IMR-90 (cell line): Measurements from ENCODE around the gene ZNF575. TPM values are rescaled to one million over a fixed set of nuclear protein-coding genes. Genes with fewer than 3 reads are reported as not detected.

ENCODE experiments used
- ATAC-seq: fragments of 200-7000 bp; cut with Tn5 transposase; 2 replicates; pipeline ENCODE4 v1.9.1; 2020; ENCODE audit warnings: low read depth, mild to moderate bottlenecking, moderate library complexity
- BruUV-seq: library from RNA; stranded (reverse); fragments of 400-500 nt; replicated peaks from 2 replicates; lab custom pipeline; 2021; lab: Mats Ljungman, UMichigan
- CTCF ChIA-PET: fragments of 300-600 bp; formaldehyde crosslinking; extraction: SDS; loops from one replicate; lab custom pipeline; 2021; ENCODE audit warnings: antibody characterized with exemption; lab: Yijun Ruan, JAX
- POLR2A ChIA-PET: fragments of 300-600 bp; sonication (Branson Sonifier 250); formaldehyde crosslinking; loops from one replicate; lab custom pipeline; 2022; ENCODE audit warnings: antibody characterized with exemption; ENCODE audit not compliant: unreplicated experiment; lab: Charles Lee
- DNase-seq: peaks from one replicate; pipeline ENCODE4 v3.0.0; 2013
- H2AFZ ChIP-seq: replicated peaks from 2 replicates; pipeline ENCODE3; 2013; ENCODE audit warnings: low read length, mild to moderate bottlenecking; ENCODE audit not compliant: poor library complexity
- H2AK5ac ChIP-seq: 2 replicates; pipeline ENCODE4 v1.6.1; 2013; ENCODE audit warnings: low read depth, low read length, inconsistent platforms
- H2AK9ac ChIP-seq: replicated peaks from 2 replicates; pipeline ENCODE3; 2013; ENCODE audit warnings: mild to moderate bottlenecking, low read depth, low read length, moderate library complexity; ENCODE audit not compliant: poor library complexity
- H2BK120ac ChIP-seq: 2 replicates; pipeline ENCODE4 v1.6.1; 2013; ENCODE audit warnings: low read depth, low read length, inconsistent platforms
- H2BK15ac ChIP-seq: 3 replicates; pipeline ENCODE4 v1.6.1; 2013; ENCODE audit warnings: low read depth, low read length, inconsistent platforms
- H2BK20ac ChIP-seq: 2 replicates; pipeline ENCODE4 v1.6.1; 2013; ENCODE audit warnings: low read depth, mild to moderate bottlenecking, inconsistent platforms, low read length, moderate library complexity
- H2BK5ac ChIP-seq: 2 replicates; pipeline ENCODE4 v1.6.1; 2013; ENCODE audit warnings: mild to moderate bottlenecking, low read depth, low read length, inconsistent platforms; ENCODE audit not compliant: poor library complexity, severe bottlenecking
- H3K14ac ChIP-seq: replicated peaks from 2 replicates; pipeline ENCODE4 v1.6.1; 2013; ENCODE audit warnings: low read depth, low read length, inconsistent platforms
- H3K18ac ChIP-seq: 2 replicates; pipeline ENCODE4 v1.6.1; 2013; ENCODE audit warnings: low read depth, low read length, control low read depth
- H3K23ac ChIP-seq: 2 replicates; pipeline ENCODE4 v1.6.1; 2013; ENCODE audit warnings: low read depth, low read length, inconsistent platforms
- H3K27ac ChIP-seq: 2 replicates; pipeline ENCODE4 v1.5.1; 2013; ENCODE audit warnings: mild to moderate bottlenecking, control low read depth, low read length; ENCODE audit not compliant: insufficient read depth
- H3K27me3 ChIP-seq: 2 replicates; pipeline ENCODE4 v1.6.1; 2013; ENCODE audit warnings: low read length; ENCODE audit not compliant: control insufficient read depth, insufficient read depth
- H3K36me3 ChIP-seq: 2 replicates; pipeline ENCODE4 v1.6.1; 2013; ENCODE audit warnings: low read length, mixed read lengths; ENCODE audit not compliant: control insufficient read depth, insufficient read depth
- H3K4ac ChIP-seq: 2 replicates; pipeline ENCODE4 v1.6.1; 2013; ENCODE audit warnings: low read depth, low read length, inconsistent platforms
- H3K4me1 ChIP-seq: 2 replicates; pipeline ENCODE4 v1.6.1; 2013; ENCODE audit warnings: low read length, mixed read lengths; ENCODE audit not compliant: control insufficient read depth, insufficient read depth
- H3K4me2 ChIP-seq: 2 replicates; pipeline ENCODE4 v1.6.1; 2013; ENCODE audit warnings: low read depth, mild to moderate bottlenecking, control low read depth, low read length, moderate library complexity
- H3K4me3 ChIP-seq: 2 replicates; pipeline ENCODE4 v1.5.1; 2013; ENCODE audit warnings: low read depth, mild to moderate bottlenecking, control low read depth, low read length, moderate library complexity; ENCODE audit not compliant: insufficient read depth
- H3K56ac ChIP-seq: 2 replicates; pipeline ENCODE4 v1.6.1; 2013; ENCODE audit warnings: low read length, inconsistent platforms; ENCODE audit not compliant: insufficient read depth; ENCODE audit errors: extremely low read depth
- H3K79me1 ChIP-seq, 2 experiments: 2 replicates each; pipeline ENCODE4 v1.6.1; 2013; ENCODE audit warnings: low read length in 2 of 2, inconsistent platforms in 1 of 2, low read depth in 1 of 2
- H3K9ac ChIP-seq: 2 replicates; pipeline ENCODE4 v1.6.1; 2013; ENCODE audit warnings: low read depth, low read length, control low read depth
- H3K9me1 ChIP-seq: 2 replicates; pipeline ENCODE4 v1.6.1; 2013; ENCODE audit warnings: low read length, inconsistent platforms; ENCODE audit not compliant: insufficient read depth
- H3K9me3 ChIP-seq: 2 replicates; pipeline ENCODE4 v1.6.1; 2013; ENCODE audit warnings: low read length; ENCODE audit not compliant: control insufficient read depth, insufficient read depth
- H4K20me1 ChIP-seq: 2 replicates; pipeline ENCODE4 v1.6.1; 2013; ENCODE audit warnings: low read length, inconsistent platforms; ENCODE audit not compliant: insufficient read depth
- H4K5ac ChIP-seq: 2 replicates; pipeline ENCODE4 v1.6.1; 2013; ENCODE audit warnings: mild to moderate bottlenecking, low read depth, low read length, control low read depth
- H4K8ac ChIP-seq, 2 experiments: 2 replicates each; pipeline ENCODE4 v1.6.1; 2013; ENCODE audit warnings: low read depth in 2 of 2, low read length in 2 of 2, control low read depth in 1 of 2, inconsistent platforms in 1 of 2
- H4K91ac ChIP-seq: 2 replicates; pipeline ENCODE4 v1.6.1; 2013; ENCODE audit warnings: low read depth, low read length, inconsistent platforms; ENCODE audit not compliant: insufficient read depth
- BHLHE40 ChIP-seq: fragments of 150-350 bp; IDR thresholded peaks from 2 replicates; pipeline ENCODE4 v1.6.1; 2016; ENCODE audit warnings: mild to moderate bottlenecking, low read depth, low read length
- CEBPB ChIP-seq: IDR thresholded peaks from 2 replicates; pipeline ENCODE4 v1.6.1; 2012; ENCODE audit warnings: low read depth, low read length, improper control_type of control experiment
- CHD1 ChIP-seq: IDR thresholded peaks from 2 replicates; pipeline ENCODE4 v1.6.1; 2012; ENCODE audit warnings: low read depth, low read length, improper control_type of control experiment
- CTCF ChIP-seq: conservative IDR thresholded peaks from 2 replicates; pipeline ENCODE4 v1.5.1; 2012; ENCODE audit warnings: mild to moderate bottlenecking, low read depth, low read length, improper control_type of control experiment
- ELK1 ChIP-seq: fragments of 150-350 bp; IDR thresholded peaks from 2 replicates; pipeline ENCODE4 v1.6.1; 2016; ENCODE audit warnings: low read depth, mild to moderate bottlenecking, low read length, moderate library complexity, borderline replicate concordance
- FOS ChIP-seq: fragments of 150-350 bp; IDR thresholded peaks from 2 replicates; pipeline ENCODE4 v1.6.1; 2016; ENCODE audit warnings: low read depth, low read length
- MAZ ChIP-seq: IDR thresholded peaks from 2 replicates; pipeline ENCODE4 v1.6.1; 2012; ENCODE audit warnings: low read depth, mild to moderate bottlenecking, low read length, improper control_type of control experiment, moderate library complexity, borderline replicate concordance
- MXI1 ChIP-seq: IDR thresholded peaks from 2 replicates; pipeline ENCODE4 v1.6.1; 2012; ENCODE audit warnings: low read depth, mild to moderate bottlenecking, low read length, moderate library complexity, borderline replicate concordance
- NFE2L2 ChIP-seq: fragments of 150-350 bp; IDR thresholded peaks from 2 replicates; pipeline ENCODE4 v1.6.1; 2016; ENCODE audit warnings: low read depth, mild to moderate bottlenecking, low read length
- RAD21 ChIP-seq: IDR thresholded peaks from 2 replicates; pipeline ENCODE4 v1.6.1; 2012; ENCODE audit warnings: low read length, improper control_type of control experiment
- RCOR1 ChIP-seq: IDR thresholded peaks from 2 replicates; pipeline ENCODE4 v1.6.1; 2012; ENCODE audit warnings: mild to moderate bottlenecking, low read length, improper control_type of control experiment; ENCODE audit not compliant: insufficient replicate concordance
- RFX5 ChIP-seq: IDR thresholded peaks from 2 replicates; pipeline ENCODE4 v1.8.0; 2012; ENCODE audit warnings: low read depth, mild to moderate bottlenecking, low read length, moderate library complexity
- SMC3 ChIP-seq: fragments of 150-350 bp; IDR thresholded peaks from 2 replicates; pipeline ENCODE4 v1.6.1; 2016; ENCODE audit warnings: low read depth, mild to moderate bottlenecking, antibody characterized with exemption, low read length, moderate library complexity
- WGBS, 2 experiments: methylation state at CpG; one replicate each; pipeline versions ENCODE4 v1.1.5 to v1.1.7; 2013; ENCODE audit warnings: missing lambda C conversion rate in 2 of 2; ENCODE audit not compliant: insufficient read length in 1 of 2; ENCODE audit errors: extremely low coverage in 2 of 2; 5-methylcytosine and 5-hydroxymethylcytosine counted together
- dilution Hi-C: fragments of 300-500 bp; cut with HindIII; formaldehyde crosslinking; loops from one replicate; pipeline ENCODE4 v1.14.3; 2018; ENCODE audit warnings: low sequenced_read_pairs; ENCODE audit not compliant: unreplicated experiment
- in situ Hi-C: fragments of 300-500 bp; cut with MboI; formaldehyde crosslinking; loops from 3 replicates; pipeline ENCODE4 v1.14.3; 2019; ENCODE audit warnings: low sequenced_read_pairs, inconsistent platforms, mixed read lengths
- intact Hi-C: fragments of 100-400 bp; cut with micrococcal nuclease; formaldehyde crosslinking; loops from 2 replicates; pipeline ENCODE4 v1.10.0; 2022
- polyA plus RNA-seq, 3 experiments: library from polyadenylated mRNA; depleted of rRNA; stranded (reverse); fragments of >200 nt; gene quantifications; 2 replicates each; pipeline ENCODE4 v1.2.3, GENCODE V29; 2012; ENCODE audit warnings: low replicate concordance in 1 of 3
- total RNA-seq: library from RNA; depleted of rRNA; stranded (reverse); fragments of >200 nt; gene quantifications from 2 replicates; pipeline ENCODE4 v1.2.3, GENCODE V29; 2012

Gene ZNF575
- total and polyA plus RNA-seq, 2 of the 4 experiments (the other 2 are of a cell fraction), result 0.77 TPM; not detected in 1

- dilution Hi-C loops (no loop called here), intact Hi-C loops (no loop called here)
Measured at GRCh38 chr19:43489979-43490599, 42.9 kb upstream of the ZNF575 start.

More at GRCh38 chr19:43489979-43490599, 42.9 kb upstream of the ZNF575 start:
- Histone ChIP-seq H3K79me1 (no peaks in the 10 kb centered on the region), H3K27me3 (no peaks in the 10 kb centered on the region), H3K4me2 (no peak overlapping the region), H2AK9ac (no peak overlapping the region), H4K8ac (no peak overlapping the region), H4K91ac (no peak overlapping the region), H2BK20ac (no peak overlapping the region), H2BK5ac (no peak overlapping the region), H3K9me3 (no peaks in the 10 kb centered on the region), H3K36me3 (peaks cover 11% of the 10 kb centered on the region), H2BK120ac (no peak overlapping the region), H3K23ac (no peak overlapping the region), H3K18ac (no peak overlapping the region), H3K4ac (no peak overlapping the region), H3K56ac (no peak overlapping the region), H3K4me3 (no peak overlapping the region), H3K14ac (no peak overlapping the region), H2BK15ac (no peak overlapping the region), H2AFZ (no peak overlapping the region), H3K27ac (no peak overlapping the region), H3K9me1 (peaks cover 5% of the 10 kb centered on the region; the same call in 1 of the 2 replicates), H4K20me1 (no peaks in the 10 kb centered on the region), H2AK5ac (no peak overlapping the region), H3K4me1 (no peaks in the 10 kb centered on the region), H3K9ac (no peak overlapping the region), H4K5ac (no peak overlapping the region)
- 100% methylated on average over 1 of the region's 7 CpGs; no CpG with 5 or more reads in 1 of the 2 experiments for WGBS, 2 experiments
- in situ Hi-C loops, result no loop called here
- no peak for ATAC-seq
- DNase-seq, result no peak
- no peak for TF ChIP-seq CTCF
- TF ChIP-seq ELK1, result no peak
- TF ChIP-seq NFE2L2, result no peak
- TF ChIP-seq MXI1, result no peak
- TF ChIP-seq RFX5, result no peak
- TF ChIP-seq SMC3, result no peak
- no peak for TF ChIP-seq RCOR1
- TF ChIP-seq MAZ, result no peak
- TF ChIP-seq FOS, result no peak
- TF ChIP-seq CEBPB, result no peak
- TF ChIP-seq RAD21, result no peak
- no peak for TF ChIP-seq CHD1
- TF ChIP-seq BHLHE40, result no peak
- BruUV-seq, result no TSS peak
- CTCF ChIA-PET, result interaction anchor here (0.6 kb wide), 1 partner anchor 12 kb away, joined by 4 read pairs; no protein-coding TSS in a partner anchor
- POLR2A ChIA-PET, result no interaction called here
